Hepatocyte (in vitro differentiated cells): Measurements from ENCODE around the gene NUP133. TPM values are rescaled to one million over a fixed set of nuclear protein-coding genes. Genes with fewer than 3 reads are reported as not detected.
A peak's percentile ranks its signal among the peaks of the same experiment; 100 is the strongest.

Source experiments
- DNase-seq: peaks from one replicate; pipeline ENCODE4 v3.0.0-alpha.2; 2016; ENCODE audit warnings: low spot score
- H2AFZ ChIP-seq: fragments of 200-600 bp; sonication (generic); 2 replicates; pipeline ENCODE4 v1.6.0; 2016; ENCODE audit warnings: antibody characterized with exemption, mild to moderate bottlenecking
- H3K27ac ChIP-seq: fragments of 200-600 bp; sonication (generic); 2 replicates; pipeline ENCODE4 v1.5.1; 2016; ENCODE audit warnings: mild to moderate bottlenecking
- H3K27me3 ChIP-seq: fragments of 200-600 bp; sonication (generic); 2 replicates; pipeline ENCODE4 v1.6.1; 2016
- H3K36me3 ChIP-seq: fragments of 200-600 bp; sonication (generic); replicated peaks from 2 replicates; pipeline ENCODE4 v1.5.1; 2016; ENCODE audit warnings: low read depth; ENCODE audit not compliant: insufficient read depth
- H3K4me1 ChIP-seq: fragments of 200-600 bp; sonication (generic); 2 replicates; pipeline ENCODE4 v1.5.1; 2016; ENCODE audit warnings: mild to moderate bottlenecking, moderate library complexity; ENCODE audit not compliant: insufficient read depth
- H3K4me2 ChIP-seq: fragments of 200-600 bp; sonication (generic); 2 replicates; pipeline ENCODE4 v1.6.0; 2016
- H3K4me3 ChIP-seq: fragments of 200-600 bp; sonication (generic); 2 replicates; pipeline ENCODE4 v1.5.1; 2016; ENCODE audit warnings: mild to moderate bottlenecking
- H3K79me2 ChIP-seq: fragments of 200-600 bp; sonication (generic); 2 replicates; pipeline ENCODE4 v1.6.0; 2017; ENCODE audit warnings: mild to moderate bottlenecking
- H3K9me2 ChIP-seq: fragments of 200-600 bp; sonication (generic); replicated peaks from 2 replicates; pipeline ENCODE4 v1.6.0; 2017; ENCODE audit warnings: mild to moderate bottlenecking; ENCODE audit not compliant: insufficient read depth
- H3K9me3 ChIP-seq: fragments of 200-600 bp; sonication (generic); 2 replicates; pipeline ENCODE4 v1.5.1; 2016; ENCODE audit warnings: low read depth, mild to moderate bottlenecking
- H4K20me1 ChIP-seq: fragments of 200-600 bp; sonication (generic); 2 replicates; pipeline ENCODE4 v1.6.0; 2016; ENCODE audit warnings: mild to moderate bottlenecking; ENCODE audit not compliant: insufficient read depth, poor library complexity, severe bottlenecking
- EZH2 ChIP-seq: fragments of 200-600 bp; sonication (generic); IDR thresholded peaks from 2 replicates; pipeline ENCODE4 v1.6.1; 2016; ENCODE audit warnings: antibody characterized with exemption, mild to moderate bottlenecking, borderline replicate concordance
- EZH2phosphoT487 ChIP-seq: fragments of 200-600 bp; sonication (generic); IDR thresholded peaks from one replicate; pipeline ENCODE4 v1.6.1; 2018; ENCODE audit warnings: antibody characterized with exemption, mild to moderate bottlenecking, low read depth, moderate library complexity; ENCODE audit not compliant: unreplicated experiment, severe bottlenecking
- WGBS: methylation state at CpG from one replicate; pipeline ENCODE4 v1.1.6; 2016; ENCODE audit warnings: low lambda C conversion rate; ENCODE audit errors: missing lambda C conversion rate; 5-methylcytosine and 5-hydroxymethylcytosine counted together
- polyA plus RNA-seq: library from polyadenylated mRNA; unstranded; fragments of >200 nt; fragmentation: Nextera tagmentation; extraction: Ambion mirVana; gene quantifications from 2 replicates; pipeline ENCODE4 v1.2.1, GENCODE V29; 2016
- total RNA-seq: library from RNA; depleted of rRNA; stranded (reverse); fragments of >200 nt; gene quantifications from 2 replicates; pipeline ENCODE4 v1.2.3, GENCODE V29; 2014
- TF ChIP-seq, protein P1 (sequence below): fragments of 200-600 bp; sonication (generic); IDR thresholded peaks from 2 replicates; pipeline ENCODE4 v1.5.1; 2016; ENCODE audit warnings: antibody characterized with exemption, mild to moderate bottlenecking; ENCODE audit not compliant: poor library complexity

Gene NUP133
- total and polyA plus RNA-seq, 2 experiments from 2014 or later = 18.8 to 33.2 TPM

DNA sequence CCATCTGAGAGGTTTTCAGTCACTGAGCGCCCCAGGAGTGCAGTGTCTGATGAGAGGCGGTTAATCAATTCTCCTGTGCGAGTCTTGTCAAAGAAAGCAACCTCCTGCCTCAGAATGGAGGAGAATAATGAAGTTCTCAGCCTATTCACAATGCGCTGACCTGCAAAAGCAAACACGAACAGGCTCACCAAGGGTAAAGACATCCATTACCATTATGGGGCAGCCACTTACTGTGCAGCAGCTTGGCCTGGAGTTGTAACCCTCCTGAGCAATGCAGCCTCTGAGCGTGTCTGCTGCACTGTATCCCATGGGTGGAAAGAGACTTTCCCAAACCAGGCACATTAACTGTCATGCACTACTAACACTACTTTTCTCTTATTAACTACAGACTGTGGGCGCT is 39.4 kb upstream of the NUP133 start:
- Histone ChIP-seq H3K4me3 (no peak overlapping the region), H3K27me3 (no peaks in the 10 kb centered on the region), H4K20me1 (peaks cover 14% of the 10 kb centered on the region), H3K9me2 (no peaks in the 10 kb centered on the region), H3K79me2 (peaks cover 46% of the 10 kb centered on the region), H3K27ac (no peak overlapping the region), H3K4me2 (no peak overlapping the region), H3K36me3 (no peaks in the 10 kb centered on the region), H3K4me1 (no peaks in the 10 kb centered on the region), H2AFZ (no peak overlapping the region), H3K9me3 (no peaks in the 10 kb centered on the region)
- WGBS = 97% methylated on average over 7 of the region's 7 CpGs
- TF ChIP-seq EZH2 (no peak), EZH2phosphoT487 (no peak)
- TF ChIP-seq, protein P1, sequence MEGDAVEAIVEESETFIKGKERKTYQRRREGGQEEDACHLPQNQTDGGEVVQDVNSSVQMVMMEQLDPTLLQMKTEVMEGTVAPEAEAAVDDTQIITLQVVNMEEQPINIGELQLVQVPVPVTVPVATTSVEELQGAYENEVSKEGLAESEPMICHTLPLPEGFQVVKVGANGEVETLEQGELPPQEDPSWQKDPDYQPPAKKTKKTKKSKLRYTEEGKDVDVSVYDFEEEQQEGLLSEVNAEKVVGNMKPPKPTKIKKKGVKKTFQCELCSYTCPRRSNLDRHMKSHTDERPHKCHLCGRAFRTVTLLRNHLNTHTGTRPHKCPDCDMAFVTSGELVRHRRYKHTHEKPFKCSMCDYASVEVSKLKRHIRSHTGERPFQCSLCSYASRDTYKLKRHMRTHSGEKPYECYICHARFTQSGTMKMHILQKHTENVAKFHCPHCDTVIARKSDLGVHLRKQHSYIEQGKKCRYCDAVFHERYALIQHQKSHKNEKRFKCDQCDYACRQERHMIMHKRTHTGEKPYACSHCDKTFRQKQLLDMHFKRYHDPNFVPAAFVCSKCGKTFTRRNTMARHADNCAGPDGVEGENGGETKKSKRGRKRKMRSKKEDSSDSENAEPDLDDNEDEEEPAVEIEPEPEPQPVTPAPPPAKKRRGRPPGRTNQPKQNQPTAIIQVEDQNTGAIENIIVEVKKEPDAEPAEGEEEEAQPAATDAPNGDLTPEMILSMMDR = no peak
- no peak for DNase-seq

DNA sequence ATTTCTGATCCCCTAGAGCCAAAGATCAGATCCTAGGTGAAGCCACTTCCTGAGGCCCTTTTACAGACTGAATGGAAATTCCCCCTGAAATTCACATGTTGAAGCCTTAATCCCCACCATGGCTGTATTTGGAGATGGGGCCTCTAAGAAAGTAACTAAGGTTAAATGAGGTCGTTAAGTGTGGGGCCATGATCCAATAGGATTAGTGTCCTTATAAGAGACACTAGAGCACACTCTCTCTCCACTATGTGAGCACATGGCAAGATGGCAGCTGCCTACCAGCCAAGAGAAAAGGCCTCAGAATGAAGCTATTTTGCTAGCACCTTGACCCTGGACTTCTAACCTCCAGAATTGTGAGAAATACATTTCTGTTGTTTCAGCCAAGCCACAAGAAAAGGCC is 36.4 kb upstream of the NUP133 start:
- Histone ChIP-seq H3K27ac (no peak overlapping the region), H3K36me3 (no peaks in the 10 kb centered on the region), H3K9me2 (no peaks in the 10 kb centered on the region), H3K4me3 (no peak overlapping the region), H2AFZ (no peak overlapping the region), H3K4me1 (peaks cover 8% of the 10 kb centered on the region), H3K9me3 (no peaks in the 10 kb centered on the region), H3K79me2 (peaks cover 17% of the 10 kb centered on the region), H3K4me2 (no peak overlapping the region), H3K27me3 (no peaks in the 10 kb centered on the region), H4K20me1 (peaks cover 6% of the 10 kb centered on the region)
- no peak for TF ChIP-seq EZH2
- no peak for TF ChIP-seq EZH2phosphoT487
- TF ChIP-seq, protein P1 = no peak
- no peak for DNase-seq
- WGBS = 100% methylated on average over 1 of the region's 1 CpG

DNA sequence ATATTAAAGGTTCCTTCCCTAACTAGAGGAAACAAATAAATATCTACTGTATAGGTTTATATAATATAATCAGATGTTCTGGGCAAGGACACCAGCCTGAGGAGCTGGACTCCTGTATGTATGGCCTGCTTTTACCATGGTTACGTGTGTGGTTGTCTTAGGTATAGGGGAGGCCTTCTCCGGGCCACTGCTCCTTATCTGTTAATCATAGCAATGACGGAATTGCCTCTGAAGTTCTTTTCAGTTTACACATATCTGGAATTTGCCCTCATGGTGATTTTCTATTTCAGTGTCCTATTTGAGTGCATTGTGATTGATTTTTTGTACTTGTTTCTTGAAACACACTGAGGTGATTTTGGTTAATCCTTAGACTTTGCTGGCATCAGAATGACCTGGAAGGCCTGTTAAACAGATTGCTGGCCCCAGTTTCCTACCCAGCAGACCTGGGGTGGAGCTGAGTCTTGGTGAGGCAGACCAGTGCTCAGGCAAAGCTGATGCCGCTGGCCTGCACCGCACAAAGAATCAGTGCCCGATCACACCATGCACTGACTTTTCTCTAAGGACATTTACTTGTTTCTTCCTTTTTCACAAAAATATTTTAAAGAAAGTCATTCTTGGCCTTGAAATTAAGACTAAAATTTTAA is 31.8 kb upstream of the NUP133 start:
- 79% methylated on average over 6 of the region's 6 CpGs for WGBS
- Histone ChIP-seq H3K4me3 (no peak overlapping the region), H3K27ac (peak overlapping the region; percentile 84), H3K4me1 (peaks cover 8% of the 10 kb centered on the region), H4K20me1 (no peaks in the 10 kb centered on the region), H3K36me3 (peaks cover 4% of the 10 kb centered on the region), H3K79me2 (no peaks in the 10 kb centered on the region), H3K9me2 (no peaks in the 10 kb centered on the region), H2AFZ (no peak overlapping the region), H3K4me2 (no peak overlapping the region), H3K27me3 (no peaks in the 10 kb centered on the region), H3K9me3 (no peaks in the 10 kb centered on the region)
- TF ChIP-seq EZH2phosphoT487 = no peak
- TF ChIP-seq, protein P1 = no peak
- TF ChIP-seq EZH2 = no peak
- peak; percentile 53 for DNase-seq

DNA sequence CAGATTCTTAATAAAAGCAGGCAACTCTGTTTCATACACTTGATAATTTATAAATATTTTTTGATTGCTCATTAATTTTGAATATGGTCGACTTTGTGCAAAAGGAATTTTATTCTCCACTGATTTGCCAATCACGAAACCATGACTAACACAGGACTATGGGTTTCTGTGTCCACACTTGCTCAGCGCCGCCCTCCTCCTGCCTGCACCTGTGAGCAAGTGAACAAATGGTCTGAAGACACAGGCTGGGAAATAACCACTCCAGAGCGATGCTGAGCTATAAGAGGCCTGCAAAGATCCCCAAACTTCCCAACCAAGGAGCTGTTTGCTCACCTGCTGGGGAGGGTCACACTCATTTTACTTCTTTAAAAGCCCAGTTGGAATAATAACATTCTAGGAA is 30.8 kb upstream of the NUP133 start:
- Histone ChIP-seq H3K36me3 (peaks cover 4% of the 10 kb centered on the region), H3K27me3 (no peaks in the 10 kb centered on the region), H3K27ac (peak overlapping the region; percentile 84), H2AFZ (no peak overlapping the region), H3K9me2 (no peaks in the 10 kb centered on the region), H3K9me3 (no peaks in the 10 kb centered on the region), H3K4me3 (no peak overlapping the region), H3K4me2 (no peak overlapping the region), H3K4me1 (peaks cover 8% of the 10 kb centered on the region), H4K20me1 (no peaks in the 10 kb centered on the region), H3K79me2 (no peaks in the 10 kb centered on the region)
- DNase-seq = no peak
- WGBS = 97% methylated on average over 5 of the region's 5 CpGs
- TF ChIP-seq EZH2phosphoT487 = no peak
- TF ChIP-seq, protein P1 = no peak
- TF ChIP-seq EZH2 = no peak
